ENCODE data around the gene ZNF665.
A peak's percentile ranks its signal among the peaks of the same experiment; 100 is the strongest.
"Not testable (repeated sequence)": the region's sequence is repeated elsewhere in the genome, so short reads cannot be mapped to it uniquely, and the experiment has no call there.

Gene ZNF665

GRCh38 chr19:53192771-53193534, at the start of gene ZNF665:
Gene ZNF665 (minus strand): TSS chr19:53193358. CDS start chr19:53182898, 10,460 bp downstream.
- peak; percentile 66 for DNase-seq (ENCODE audit: low read depth)

GRCh38 chr19:53237114-53237777, 44.1 kb upstream of the ZNF665 start:
- no peak for DNase-seq (ENCODE audit: low read depth)

DNA sequence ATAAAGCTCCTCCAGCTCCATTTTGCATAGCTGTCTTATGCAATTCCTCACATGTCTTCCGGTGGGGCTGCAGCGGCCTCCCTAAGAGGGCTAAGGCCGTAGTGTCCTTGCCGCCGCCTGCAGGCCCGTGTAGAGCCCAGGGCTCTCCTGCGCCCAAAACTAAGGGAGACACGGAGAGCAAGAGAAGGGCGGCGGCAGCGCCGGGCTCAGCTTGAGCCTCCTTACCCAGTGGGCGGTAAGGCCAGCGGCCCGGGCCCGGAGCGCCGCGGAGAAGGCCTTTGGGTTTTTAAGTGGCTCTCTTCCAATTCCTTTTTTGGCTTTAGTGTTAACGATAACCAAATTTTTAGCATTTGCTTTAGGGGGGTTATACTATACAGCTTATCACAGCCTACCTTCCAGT, 31.4 kb upstream of the ZNF665 start:
- no peak for DNase-seq (ENCODE audit: low read depth)

DNA sequence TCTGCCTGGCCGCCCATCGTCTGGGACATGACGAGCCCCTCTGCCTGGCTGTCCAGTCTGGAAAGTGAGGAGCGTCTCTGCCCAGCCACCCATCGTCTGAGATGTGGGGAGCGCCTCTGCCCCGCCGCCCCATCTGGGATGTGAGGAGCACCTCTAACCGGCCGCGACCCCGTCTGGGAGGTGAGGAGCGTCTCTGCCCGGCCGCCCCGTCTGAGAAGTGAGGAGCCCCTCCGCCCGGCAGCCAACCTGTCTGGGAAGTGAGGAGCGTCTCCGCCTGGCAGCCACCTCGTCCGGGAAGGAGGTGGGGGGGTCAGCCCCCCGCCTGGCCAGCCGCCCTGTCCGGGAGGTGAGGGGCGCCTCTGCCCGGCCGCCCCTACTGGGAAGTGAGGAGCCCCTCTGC, 29.6 kb upstream of the ZNF665 start:
- not testable (repeated sequence) for DNase-seq (ENCODE audit: low read depth)

GRCh38 chr19:53212703-53213320, 19.7 kb upstream of the ZNF665 start:
- no peak for DNase-seq (ENCODE audit: low read depth)

DNA sequence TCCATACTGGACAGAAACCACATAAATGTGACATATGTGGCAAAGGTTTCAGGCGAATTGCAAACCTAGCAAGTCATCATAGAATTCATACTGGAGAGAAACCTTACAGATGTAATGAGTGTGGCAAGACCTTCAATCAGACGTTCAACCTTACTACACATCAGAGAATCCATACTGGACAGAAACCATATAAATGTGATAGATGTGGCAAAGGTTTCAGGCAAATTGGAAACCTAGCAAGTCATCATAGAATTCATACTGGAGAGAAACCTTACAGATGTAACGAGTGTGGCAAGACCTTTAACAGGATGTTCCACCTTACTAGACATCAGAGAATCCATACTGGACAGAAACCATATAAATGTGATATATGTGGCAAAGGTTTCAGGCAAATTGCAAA, 18.4 kb upstream of the ZNF665 start:
- DNase-seq (ENCODE audit: low read depth): not testable (repeated sequence)

- DNase-seq (ENCODE audit: low read depth): peak; percentile 99
Measured at GRCh38 chr19:53196777-53197396, 3.7 kb upstream of the ZNF665 start.

DNA sequence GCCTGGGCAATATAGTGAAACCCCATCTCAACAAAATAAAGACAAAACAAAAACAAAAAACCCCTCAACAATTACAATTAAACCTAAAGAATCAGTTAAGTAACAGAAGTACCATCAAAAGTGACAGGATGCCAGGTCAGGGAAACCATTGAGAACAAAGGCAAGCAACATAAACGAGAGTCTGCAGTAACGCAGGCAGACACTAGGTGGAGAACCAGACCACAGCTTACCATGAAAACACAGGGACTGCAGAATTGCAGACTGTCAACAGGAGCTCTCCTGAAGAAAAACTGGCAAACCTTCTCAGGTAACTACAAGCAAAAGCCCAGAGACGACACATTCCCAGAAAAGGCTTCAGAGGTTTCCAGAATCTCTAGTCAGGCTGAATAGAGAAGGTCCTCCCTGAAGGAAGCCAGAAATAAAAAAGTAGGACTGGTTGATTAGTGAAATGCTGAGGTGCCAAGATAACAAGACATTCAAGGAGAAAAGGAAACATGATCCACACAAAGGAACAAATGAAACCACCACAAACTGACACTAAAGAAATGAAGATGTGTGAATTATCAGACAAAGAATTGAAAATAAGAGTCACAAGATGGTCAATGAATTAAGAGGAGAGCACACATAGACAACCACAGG, 2.2 kb upstream of the ZNF665 start:
- peak; percentile 57 for DNase-seq (ENCODE audit: low read depth)

DNA sequence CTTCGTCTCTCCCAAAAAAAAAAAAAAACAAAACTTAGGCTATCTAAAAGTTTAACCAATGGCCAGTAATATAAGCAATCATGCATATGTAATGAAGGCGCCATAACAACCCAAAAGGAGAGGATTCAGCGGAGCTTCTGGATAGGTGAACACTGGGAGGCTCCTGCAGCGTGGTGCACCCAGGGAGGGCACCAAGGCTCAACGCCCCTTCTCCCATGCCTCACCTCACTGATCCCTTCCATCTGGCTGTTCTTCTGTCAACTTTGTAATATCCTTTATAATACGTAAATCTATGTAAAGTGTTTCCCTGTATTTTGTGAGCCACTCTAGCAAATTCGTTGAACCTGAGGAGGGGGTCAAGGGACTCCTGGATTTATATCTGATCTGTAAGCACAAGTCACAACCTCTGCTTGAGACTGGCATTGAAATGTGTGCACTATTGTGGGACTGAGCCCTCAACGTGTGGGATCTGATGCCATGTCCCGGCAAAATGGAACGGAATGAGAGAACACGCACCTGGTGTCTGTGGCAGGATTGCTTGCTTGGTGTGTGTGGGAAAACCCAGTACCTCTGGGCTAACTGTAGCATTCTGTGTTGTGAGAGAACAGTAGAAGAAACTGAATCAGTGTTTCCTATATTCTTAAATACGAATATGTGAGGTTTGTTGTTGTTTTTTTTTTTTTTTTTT, 521 bp upstream of the ZNF665 start:
- no peak for DNase-seq (ENCODE audit: low read depth)

DNA sequence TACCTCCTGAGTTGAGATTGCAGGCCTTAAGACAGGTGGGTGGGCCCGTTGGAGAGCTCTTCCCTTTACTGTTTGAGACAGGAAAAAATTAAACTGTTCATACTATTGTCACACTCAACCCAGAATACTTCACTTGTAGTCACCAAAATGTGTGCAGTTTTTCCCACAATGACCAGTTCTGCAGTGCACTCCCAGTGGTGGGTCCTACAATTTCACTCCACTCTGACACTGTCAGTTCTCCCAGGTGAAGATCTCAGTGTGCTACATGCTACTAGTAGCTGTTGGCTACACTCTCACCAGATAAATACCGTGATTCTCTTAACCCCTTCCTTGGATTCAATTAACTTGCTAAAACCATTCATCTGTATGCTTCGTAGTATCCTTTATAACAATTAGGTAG, 2.9 kb downstream of the ZNF665 start:
- DNase-seq (ENCODE audit: low read depth): no peak

DNA sequence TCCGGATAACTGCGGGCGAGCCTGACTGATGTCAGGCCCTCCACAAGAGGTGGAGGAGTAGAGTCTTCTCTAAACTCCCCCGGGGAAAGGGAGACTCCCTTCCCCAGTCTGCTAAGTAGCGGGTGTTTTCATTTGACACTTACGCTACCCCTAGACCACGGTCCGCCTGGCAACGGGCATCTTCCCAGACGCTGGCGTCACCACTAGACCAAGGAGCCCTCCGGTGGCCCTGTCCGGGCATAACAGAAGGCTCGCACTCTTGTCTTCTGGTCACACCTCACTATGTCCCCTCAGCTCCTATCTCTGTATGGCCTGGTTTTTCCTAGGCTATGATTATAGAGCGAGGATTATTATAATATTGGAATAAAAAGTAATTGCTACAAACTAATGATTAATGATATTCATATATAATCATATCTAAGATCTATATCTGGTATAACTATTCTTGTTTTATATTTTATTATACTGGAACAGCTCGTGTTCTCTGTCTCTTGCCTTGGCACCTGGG, 3.4 kb downstream of the ZNF665 start:
- not testable (repeated sequence) for DNase-seq (ENCODE audit: low read depth)

DNA sequence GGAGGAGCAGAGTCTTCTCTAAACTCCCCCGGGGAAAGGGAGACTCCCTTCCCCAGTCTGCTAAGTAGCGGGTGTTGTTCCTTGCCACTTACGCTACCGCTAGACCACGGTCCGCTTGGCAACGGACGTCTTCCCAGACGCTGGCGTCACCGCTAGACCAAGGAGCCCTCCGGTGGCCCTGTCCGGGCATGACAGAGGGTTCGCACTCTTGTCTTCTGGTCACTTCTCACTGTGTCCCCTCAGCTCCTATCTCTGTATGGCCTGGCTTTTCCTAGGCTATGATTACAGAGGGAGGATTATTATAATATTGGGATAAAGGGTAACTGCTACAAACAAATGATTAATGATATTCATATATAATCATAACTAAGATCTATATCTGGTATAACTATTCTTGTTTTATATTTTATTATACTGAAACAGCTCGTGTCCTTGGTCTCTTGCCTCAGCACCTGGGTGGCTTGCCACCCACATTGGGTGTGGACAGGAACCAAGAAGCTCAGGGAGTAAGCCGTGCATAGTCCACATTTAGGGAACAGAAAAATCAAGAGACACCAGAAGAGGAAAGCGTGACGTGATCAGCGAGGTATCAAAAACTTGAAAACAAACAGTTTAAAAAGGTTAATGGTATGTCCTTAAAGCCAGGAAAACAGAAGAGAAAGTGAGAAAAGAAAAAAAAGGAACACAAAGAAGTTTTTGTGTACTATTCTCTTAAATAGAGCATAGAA, 7.8 kb downstream of the ZNF665 start:
- not testable (repeated sequence) for DNase-seq (ENCODE audit: low read depth)

- no peak for DNase-seq (ENCODE audit: low read depth)
Measured at GRCh38 chr19:53183146-53183764, 9.9 kb downstream of the ZNF665 start.

DNA sequence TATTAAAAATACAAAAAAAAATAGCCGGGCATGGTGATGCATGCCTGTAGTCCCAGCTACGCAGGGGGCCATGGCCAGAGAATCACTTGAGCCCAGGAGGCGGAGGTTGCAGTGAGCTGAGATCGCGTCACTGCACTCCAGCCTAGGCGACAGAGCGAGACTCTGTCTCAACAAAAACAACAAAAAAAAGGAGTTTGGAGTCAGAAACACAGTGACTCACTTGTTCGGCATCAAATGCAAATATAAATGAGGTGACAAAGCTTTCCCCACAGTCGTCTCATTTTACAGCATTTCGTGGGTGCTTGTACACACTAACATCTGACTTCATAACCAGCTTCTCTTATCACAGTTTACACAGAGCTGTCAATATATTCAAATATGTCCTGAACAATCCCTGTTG, 11.0 kb downstream of the ZNF665 start:
- no peak for DNase-seq (ENCODE audit: low read depth)

DNA sequence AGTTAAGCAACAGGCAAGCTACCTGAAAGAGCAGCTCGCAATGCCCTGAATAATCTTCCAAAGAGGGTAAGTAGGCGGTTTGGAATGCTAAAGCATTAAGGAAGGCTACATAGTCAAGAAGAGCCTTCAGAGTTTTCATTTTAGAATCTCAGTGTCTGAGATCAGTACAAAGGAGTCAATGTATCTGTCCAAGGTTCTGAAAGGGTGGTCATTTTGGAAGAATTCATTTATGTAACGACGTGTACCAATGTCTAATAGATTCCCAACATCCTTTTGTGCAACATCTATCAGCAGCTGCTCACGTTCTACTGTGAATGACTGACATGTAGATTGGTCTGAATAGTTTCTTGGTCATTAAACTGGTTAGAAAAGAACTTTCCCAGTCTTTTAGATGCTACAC, 15.2 kb downstream of the ZNF665 start:
- no peak for DNase-seq (ENCODE audit: low read depth)

DNA sequence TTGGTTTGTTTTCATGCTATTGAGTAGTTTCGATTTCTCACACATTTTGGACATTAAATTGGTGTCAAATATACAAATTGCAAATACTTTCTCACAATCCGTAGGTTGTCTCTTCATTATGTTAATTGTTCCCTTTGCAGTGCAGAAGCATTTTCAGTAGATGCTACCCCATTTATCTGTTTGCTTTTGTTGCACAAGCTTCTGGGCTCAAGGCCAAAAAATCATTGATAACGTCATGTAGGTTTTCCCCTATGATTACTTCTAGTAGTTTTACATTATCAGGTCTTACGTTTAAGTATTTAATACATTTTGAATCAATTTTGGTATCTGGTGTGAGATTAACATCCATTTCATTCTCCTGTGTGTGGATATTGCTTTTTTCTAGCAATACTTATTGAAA, 20.3 kb downstream of the ZNF665 start:
- no peak for DNase-seq (ENCODE audit: low read depth)

DNA sequence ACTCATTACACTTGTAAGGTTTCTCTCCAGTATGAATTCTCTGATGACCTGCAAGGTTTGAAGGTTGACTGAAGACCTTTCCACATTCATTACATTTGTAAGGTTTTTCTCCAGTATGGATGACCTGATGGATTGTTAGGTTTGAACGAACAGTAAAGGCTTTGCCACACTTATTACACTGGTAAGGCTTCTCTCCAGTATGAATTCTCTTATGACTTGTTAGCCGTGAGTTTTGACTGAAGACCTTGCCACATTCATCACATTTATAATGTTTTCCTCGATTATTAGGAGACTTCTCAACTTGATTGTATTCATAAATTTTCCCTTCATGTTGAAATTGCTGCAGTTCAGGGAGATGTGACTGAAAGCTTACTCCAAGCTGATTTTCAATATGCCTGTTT, 27.5 kb downstream of the ZNF665 start:
- no peak for DNase-seq (ENCODE audit: low read depth)

- DNase-seq (ENCODE audit: low read depth): no peak
Measured at GRCh38 chr19:53161123-53161522, 32.0 kb downstream of the ZNF665 start.

DNA sequence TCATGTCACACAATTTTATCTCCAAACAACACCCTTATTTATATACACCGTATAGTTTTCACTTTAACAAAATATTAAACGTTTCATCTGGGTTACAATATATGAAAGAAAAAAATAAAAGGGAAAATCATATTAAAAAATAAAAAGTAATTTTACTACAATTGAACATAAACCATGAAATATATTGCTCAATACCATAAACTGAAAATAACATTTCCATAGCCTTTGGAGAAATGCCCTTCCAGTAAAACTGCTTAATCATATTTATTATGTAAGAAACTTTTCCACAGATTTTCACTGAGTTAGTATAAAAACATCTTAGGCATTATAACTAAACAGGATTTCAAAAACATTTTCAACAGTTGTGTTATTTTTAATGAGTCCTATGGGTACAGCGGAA, 32.8 kb downstream of the ZNF665 start:
- no peak for DNase-seq (ENCODE audit: low read depth)

DNA sequence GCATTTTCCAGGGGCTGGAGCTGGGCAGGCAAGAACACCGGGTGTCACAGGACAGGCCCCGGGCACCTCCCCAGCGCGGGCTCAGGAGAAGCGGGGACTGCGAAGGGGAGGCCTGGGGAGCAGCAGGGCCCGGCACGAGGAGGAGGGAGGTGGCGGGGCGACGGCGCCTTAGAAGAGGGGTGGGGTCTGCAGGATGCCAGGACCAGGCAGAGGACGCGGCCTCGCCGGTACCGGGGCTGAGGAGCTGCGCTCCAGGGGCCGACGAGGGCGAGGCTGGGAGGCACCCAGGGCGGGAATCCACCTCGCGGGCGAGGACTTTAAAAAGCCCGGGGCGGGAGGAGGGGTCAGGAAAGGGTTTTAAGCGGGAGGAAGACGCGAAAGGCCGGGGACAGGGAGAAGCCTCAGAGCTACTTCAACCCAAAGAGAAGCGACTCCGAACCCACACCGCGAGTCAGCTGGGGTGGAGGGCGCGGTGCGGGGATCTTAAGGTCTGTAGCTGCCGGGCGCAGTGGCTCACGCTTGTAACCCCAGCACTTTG, 35.0 kb downstream of the ZNF665 start:
- peak; percentile 13 for DNase-seq (ENCODE audit: low read depth)
